ENCODE results near the gene TDRD12.

The TDRD12 gene

GRCh38 chr19:32811151-32811550 lies 91.6 kb downstream of the TDRD12 start:
- DNase-seq (ENCODE audit: low spot score) = no peak

- DNase-seq (ENCODE audit: low spot score) = no peak
Observed at GRCh38 chr19:32812036-32812435, 92.5 kb downstream of the TDRD12 start.

GRCh38 chr19:32812571-32812970 lies 93.0 kb downstream of the TDRD12 start:
- no peak for DNase-seq (ENCODE audit: low spot score)

- peak; percentile 23 for DNase-seq (ENCODE audit: low spot score)
Observed at GRCh38 chr19:32813862-32814425, 94.4 kb downstream of the TDRD12 start.

- no peak for DNase-seq (ENCODE audit: low spot score)
Observed at GRCh38 chr19:32814624-32815023, 95.1 kb downstream of the TDRD12 start.

GRCh38 chr19:32816555-32817099 lies 97.1 kb downstream of the TDRD12 start:
- DNase-seq (ENCODE audit: low spot score) = no peak

- no peak for DNase-seq (ENCODE audit: low spot score)
Observed at GRCh38 chr19:32817569-32818476, 98.3 kb downstream of the TDRD12 start.

- DNase-seq (ENCODE audit: low spot score) = no peak
Observed at GRCh38 chr19:32818536-32818935, 99.0 kb downstream of the TDRD12 start.

GRCh38 chr19:32819419-32820400 lies 100.1 kb downstream of the TDRD12 start:
- no peak for DNase-seq (ENCODE audit: low spot score)

GRCh38 chr19:32822916-32823746 lies 103.6 kb downstream of the TDRD12 start:
- no peak for DNase-seq (ENCODE audit: low spot score)

- DNase-seq (ENCODE audit: low spot score) = no peak
Observed at GRCh38 chr19:32823747-32824102, 104.2 kb downstream of the TDRD12 start.

- DNase-seq (ENCODE audit: low spot score) = no peak
Observed at GRCh38 chr19:32824191-32824751, 104.7 kb downstream of the TDRD12 start.

GRCh38 chr19:32824916-32825608 lies 105.5 kb downstream of the TDRD12 start:
- DNase-seq (ENCODE audit: low spot score) = no peak

GRCh38 chr19:32828139-32828538 lies 108.6 kb downstream of the TDRD12 start:
- no peak for DNase-seq (ENCODE audit: low spot score)

GRCh38 chr19:32828643-32829344 lies 109.2 kb downstream of the TDRD12 start:
- no peak for DNase-seq (ENCODE audit: low spot score)

- DNase-seq (ENCODE audit: low spot score) = no peak
Observed at GRCh38 chr19:32829345-32829896, 109.9 kb downstream of the TDRD12 start.

- DNase-seq (ENCODE audit: low spot score) = no peak
Observed at GRCh38 chr19:32830231-32831014, 110.9 kb downstream of the TDRD12 start.

GRCh38 chr19:32831611-32832010 lies 112.0 kb downstream of the TDRD12 start:
- no peak for DNase-seq (ENCODE audit: low spot score)

All from globus pallidus (tissue), 1 donor.